ENCODE data around the gene HIGD2A.

The HIGD2A gene, protein sequence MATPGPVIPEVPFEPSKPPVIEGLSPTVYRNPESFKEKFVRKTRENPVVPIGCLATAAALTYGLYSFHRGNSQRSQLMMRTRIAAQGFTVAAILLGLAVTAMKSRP

DNA sequence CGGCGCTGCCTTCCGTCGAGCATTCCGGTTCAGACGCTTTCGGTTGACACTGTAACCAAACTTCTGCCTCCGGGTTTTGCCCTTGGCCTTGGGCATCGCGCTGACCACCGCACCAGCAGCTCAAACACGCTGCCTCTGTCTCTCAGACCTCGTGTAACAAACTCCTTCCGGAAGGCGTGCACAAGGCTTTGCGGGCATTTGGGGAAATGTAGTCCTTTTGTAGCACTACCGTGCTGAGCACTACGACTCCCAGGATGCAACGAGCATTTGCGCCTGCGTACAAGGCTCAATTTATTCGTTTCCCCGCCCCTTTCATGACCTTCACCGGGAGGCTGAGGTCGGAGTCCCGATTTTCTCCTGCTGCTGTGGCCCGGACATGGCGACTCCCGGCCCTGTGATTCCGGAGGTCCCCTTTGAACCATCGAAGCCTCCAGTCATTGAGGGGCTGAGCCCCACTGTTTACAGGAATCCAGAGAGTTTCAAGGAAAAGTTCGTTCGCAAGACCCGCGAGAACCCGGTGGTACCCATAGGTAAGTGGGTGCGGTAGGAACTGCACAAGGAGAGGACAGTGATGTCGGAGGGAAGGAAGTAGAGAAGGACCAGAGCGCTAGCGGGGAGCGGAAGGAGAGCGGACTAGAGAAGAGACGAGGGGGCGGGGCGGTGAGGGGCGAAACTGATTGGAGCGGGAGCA, at the start of gene HIGD2A, which contains the start of gene NOP16:
TSS of gene HIGD2A (plus strand) at position 308 of the 691 bp plus-strand sequence. CDS start at position 377, 69 bp downstream.
TSS of gene NOP16 (minus strand) at position 155 of the 691 bp plus-strand sequence. CDS start at position 96, 59 bp downstream.
- intact Hi-C loops (cut with DNase I) = no loop called here

DNA sequence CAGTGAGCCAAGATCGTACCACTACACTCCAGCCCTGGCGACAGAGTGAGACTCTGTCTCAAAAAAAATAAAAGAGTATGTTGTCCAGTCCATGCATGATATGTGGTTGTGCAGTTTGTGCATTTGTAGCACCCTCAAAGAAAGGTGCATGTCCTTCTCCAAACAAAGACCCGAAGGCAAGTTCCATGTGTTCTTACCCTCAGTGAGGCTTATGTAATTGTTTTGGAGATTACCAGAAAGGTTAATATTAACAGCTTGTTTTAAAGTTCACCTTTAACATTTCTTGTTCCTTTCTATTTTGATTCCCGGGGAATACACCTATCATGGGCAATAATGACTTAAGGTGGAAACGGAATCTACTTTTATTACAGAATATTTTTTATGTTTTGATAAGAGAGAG, 49.2 kb upstream of the HIGD2A start:
- intact Hi-C loops (cut with DNase I) = no loop called here
- no peak for DNase-seq

More for the DNA sequence above, at the start of gene HIGD2A, which contains the start of gene NOP16:
- peak; percentile 95 to 100 (median 98) for DNase-seq

DNA sequence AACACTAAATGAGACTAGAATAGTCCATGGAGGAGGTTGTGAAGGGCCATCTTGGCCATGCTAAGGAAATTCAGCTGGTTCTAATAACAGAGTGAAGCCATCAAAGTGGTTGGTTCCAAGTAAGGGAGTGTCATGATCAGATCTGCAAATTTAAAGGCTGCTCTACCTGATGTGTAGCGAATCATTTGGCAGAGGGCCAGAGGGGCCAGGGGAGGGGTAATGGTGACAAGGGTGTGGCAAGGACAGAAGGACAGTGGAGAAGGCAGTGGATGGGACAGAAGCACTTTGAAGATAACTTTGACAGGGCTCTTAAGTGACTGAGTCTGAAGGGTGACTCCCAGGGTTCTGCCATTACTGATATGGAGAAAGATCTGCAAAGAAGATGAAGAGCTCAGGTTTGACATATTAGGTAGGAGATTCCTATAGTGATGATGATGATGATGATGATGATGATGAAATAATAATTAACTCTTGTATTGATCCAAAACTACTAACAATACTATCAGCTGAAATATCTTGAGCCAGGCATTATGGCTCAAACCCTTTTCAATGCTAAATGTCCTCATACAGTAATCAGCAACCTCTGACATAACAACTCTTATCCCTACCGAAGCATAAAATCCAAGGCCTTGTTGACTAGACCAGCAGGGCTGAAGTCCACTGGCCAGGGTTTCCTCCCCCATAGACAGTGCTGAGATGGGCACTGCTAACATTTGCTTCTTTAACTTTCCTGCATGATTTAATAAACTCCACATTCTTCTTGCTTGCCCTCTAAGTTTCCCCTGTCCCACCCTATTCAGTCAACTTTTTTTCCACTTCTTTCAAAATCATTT, 47.0 kb upstream of the HIGD2A start:
- intact Hi-C loops (cut with DNase I) = no loop called here
- no peak for DNase-seq

DNA sequence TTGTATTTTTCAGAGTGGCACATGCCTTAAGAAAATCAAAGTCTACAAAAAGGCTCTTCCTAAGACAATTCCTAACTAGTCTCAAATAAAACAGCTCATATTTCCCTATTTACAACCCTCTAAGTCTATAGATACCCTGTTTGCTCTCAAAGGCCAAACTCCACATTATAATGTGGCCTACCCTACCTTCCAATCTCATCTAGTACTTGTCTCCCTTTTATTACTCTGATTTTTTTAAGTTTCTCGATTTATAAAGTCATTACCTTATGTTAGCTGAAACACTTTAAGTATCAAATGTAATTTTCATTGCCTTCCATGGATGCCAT, 46.4 kb upstream of the HIGD2A start:
- DNase-seq = no peak
- intact Hi-C loops (cut with DNase I) = no loop called here

DNA sequence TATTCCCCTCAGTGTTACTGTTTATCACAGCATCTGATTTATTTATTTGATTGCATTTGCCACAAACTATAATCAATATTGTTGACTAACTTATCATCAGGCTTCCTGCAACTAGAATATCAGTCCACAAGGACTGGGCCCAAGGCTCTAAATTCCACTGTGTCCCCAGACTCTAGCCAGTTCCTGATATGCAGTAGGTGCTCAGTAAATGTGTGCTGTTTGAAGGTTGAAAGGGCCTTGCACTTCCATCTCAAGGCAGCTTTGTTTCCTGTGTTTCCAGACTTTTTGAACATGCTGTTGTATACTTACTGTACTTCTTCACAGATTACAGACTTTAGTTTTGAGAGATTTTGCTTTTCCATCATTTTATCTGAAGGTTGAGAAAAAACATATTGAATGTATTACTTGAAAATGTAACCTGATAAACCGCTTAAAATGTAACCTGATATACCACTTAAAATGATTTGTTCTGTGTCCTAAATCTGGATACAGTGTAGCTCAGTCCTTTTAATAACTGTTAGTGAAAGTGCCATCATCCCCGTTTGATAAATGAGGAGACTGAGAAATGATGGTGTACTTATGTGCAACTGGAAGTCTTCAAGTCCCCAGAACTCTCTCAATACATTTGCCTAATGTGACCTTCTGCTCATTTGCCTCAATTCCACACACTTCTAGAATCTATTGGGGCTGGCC, 45.6 kb upstream of the HIGD2A start:
- no peak for DNase-seq
- intact Hi-C loops (cut with DNase I) = no loop called here

DNA sequence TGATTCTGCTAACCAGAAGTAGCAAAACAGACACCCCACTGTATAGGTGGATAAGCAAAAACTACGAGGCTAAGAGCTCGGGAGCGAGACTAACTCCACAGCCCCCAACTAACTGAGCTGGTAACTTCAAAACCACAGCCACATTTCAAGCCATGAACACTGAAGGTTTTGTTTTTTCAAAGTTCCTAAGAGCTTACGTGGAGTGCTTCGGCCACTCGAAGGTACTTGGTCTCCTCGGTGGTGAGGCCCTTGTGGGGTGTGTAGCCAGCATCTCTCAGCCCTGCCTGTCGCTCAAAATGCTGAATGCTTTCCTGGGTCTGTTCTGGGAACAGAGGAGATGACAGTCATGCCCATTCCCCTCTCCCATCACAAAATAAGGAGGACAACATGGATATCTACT, 38.1 kb upstream of the HIGD2A start:
- DNase-seq = no peak
- intact Hi-C loops (cut with DNase I) = no loop called here

DNA sequence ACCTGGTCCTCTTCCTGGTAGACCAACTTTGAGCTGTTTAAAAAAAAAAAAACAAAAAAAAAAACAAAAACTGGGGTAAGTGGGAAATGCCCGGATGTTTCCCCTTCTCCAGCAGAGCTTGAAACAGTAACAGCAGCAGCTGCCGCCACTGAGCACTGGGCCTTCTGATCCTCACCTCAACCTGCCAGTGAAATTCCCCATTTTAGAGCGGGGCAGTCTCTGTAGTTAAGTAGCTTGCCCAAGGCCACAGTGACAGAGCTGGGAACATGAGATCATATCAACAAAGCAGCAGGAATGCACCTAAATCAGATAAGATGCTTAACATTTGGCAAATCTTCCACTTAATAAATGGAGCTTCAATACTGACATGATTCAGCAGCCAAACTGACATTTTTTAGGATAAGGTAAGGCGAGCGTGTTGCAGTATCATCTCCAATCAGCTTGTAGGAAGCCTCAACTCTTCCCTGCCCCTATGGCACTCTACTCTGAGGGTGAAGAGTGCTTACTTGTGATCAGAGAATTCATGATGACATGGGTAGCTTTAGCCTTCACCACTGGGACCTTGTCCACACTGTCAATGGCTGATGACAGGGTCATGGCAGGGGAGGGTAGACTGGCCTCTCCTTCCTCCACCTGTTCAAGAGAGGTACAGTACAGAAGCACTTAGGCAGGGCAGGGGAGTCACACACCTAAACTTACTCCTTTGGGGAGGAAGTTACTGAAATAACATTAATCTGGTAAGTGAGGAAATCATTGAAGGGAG, 36.3 kb upstream of the HIGD2A start:
- no peak for DNase-seq
- intact Hi-C loops (cut with DNase I) = no loop called here

DNA sequence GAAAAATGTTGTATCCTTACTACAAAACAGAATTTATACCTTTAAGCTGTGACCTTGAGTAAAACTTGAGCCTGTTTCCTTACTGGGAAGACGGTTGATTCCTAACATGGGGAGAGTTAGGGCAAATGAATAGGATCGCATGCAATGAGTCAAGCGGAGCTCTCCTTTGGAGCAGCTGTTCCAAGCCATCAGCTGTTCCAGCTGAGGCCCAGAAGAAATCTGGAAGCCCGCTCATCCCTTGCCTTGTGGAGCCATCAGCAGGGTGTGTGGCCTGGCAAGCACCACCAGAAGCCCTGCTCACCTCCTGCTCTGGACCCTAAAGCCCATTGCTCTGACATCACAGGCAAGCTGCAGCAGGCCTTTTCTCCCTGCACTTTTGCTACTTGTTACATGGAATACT, 35.0 kb upstream of the HIGD2A start:
- no peak for DNase-seq
- intact Hi-C loops (cut with DNase I) = no loop called here

DNA sequence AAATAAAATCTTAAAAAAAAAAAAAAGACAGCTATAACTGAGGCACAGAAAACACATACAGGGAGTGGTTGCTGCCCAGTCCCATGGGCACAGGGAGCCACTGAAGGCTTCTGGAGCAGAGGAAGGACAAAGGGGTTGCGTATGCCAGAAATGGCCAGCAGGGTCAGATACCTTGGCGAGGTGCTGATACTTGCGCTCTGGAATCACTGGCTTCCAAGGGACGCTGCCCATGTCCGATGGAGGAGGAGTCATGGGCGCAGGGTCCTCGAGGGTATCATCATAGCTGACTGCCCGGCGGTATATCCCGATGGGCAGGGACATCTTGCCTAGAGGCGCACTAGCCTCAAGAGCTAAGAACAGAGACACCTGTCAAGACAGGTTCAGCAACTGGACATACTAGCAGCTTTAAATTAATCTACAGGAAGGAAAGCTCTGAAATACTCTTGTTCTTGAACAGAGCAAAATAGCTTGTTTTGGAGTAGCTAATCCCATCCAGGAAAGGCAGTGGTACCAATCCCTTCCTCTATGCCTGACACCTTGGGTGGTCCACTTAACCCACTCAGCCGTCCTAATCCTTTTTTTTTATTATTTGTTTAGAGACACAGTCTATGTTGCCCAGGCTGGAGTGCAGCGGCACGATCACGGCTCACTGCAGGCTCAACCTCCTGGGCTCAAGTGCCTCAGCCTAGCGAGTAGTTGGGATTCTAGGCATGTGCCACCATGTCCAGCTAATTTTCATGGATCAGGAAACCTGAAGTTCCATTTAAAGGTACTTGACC, 33.0 kb upstream of the HIGD2A start:
- intact Hi-C loops (cut with DNase I) = no loop called here
- DNase-seq = no peak

DNA sequence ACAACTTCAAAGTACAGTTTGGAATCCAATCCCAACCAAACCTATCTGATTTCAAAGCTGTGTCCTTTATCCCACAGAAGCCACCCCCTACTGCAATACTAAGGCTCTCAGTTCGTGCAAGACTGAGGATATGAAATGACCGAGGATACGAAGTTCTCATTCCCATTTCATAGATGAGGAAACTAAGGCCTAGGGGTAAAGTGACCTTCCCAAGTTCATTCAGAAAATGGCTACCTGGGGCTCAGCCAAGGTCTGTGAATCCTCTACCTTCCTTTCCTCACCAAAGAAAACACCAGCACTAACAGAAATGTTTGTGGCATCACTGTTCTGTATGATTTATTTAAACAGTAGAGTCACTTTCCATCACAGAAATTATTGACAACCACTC, 32.4 kb upstream of the HIGD2A start:
- intact Hi-C loops (cut with DNase I) = no loop called here
- DNase-seq = no peak

DNA sequence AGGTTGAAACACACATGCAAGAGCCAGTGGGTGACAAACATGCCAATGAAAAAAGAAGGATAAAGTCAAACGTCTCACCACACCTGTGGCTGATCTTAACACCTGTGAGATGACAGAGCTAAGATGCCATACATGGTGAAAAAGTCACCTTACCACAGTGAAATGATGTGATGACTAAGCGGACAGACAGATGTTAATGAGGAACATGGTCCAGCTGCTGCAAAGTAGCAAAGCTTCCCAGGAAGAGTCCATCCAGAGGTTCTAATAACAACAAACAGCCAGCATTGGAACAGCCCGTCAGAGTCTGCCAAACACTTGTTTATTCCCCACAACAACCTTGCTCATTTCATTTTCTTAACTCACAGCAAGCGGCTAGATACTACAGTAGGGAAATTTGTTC, 28.9 kb upstream of the HIGD2A start:
- no peak for DNase-seq
- intact Hi-C loops (cut with DNase I) = no loop called here

DNA sequence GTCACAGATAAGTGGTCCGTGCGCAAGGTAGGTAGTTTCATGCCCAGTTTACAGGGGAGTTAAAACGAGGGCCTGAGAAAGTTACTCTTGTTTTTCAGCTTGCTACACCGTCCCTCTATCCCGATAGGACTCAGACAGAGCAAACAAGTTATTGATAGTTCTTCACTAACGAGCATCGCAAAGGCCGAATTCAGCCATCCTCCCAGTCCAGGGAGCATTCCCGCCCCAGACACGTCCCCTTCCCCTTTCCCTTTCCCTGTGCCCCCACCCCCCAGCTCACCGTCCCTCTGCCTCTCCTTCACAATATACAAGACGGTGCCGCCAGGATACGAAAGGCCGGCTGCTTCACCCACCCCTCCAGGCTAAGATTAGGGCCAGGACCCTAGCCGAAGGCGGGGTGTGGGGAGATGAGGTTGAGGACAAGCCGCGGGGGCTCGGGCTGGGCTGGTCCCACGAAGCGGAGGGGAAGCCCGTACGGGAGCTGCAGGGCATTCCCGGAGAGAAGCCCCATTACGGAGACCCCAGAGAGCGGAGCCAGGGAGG, 27.6 kb upstream of the HIGD2A start:
- peak in 23 of 42 donors; percentile 10 to 54 (median 22) for DNase-seq
- intact Hi-C loops (cut with DNase I) = no loop called here

DNA sequence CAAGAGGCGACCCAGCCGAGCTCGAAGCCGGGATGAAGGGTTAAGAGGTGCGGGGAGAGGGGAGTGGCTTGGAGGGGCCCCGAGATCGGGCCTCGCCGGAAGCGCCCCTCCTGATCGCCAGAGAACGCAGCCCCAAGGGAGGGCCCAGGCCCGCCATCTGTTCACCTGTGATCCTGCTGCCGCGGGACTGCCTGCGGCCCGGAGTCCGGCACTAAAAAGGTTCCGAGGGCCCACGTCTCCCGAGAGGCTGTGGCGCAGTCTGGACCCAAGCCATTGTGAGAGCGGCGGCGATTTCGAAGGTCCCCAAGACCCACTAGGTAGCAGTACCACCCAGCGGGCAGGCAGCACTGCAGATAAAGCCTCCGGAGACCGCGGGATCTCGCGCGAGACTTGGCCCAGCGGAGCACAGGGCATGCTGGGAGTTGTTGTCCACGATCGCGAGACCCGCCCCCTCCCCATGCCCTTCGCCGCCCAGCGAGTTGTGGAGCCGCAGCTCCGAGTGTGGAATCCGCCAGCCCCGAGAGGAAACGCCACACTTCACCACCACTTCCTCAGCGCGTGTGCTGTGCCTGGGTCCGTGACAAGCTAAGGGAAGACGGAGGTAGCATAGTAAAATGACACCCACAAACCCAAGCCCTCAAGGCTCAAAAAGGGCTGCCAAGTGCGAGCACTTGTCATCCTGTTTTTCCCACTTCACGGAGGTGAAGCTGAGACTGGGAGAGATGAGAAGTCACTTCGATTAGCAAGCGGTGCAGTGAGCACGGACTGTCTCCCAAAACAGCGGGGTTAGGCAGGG, 26.9 kb upstream of the HIGD2A start, which contains the start of gene KIAA1191:
TSS of gene KIAA1191 (minus strand) at position 328 of the 796 bp plus-strand sequence. CDS start 2,256 bp downstream, outside the sequence.
- peak; percentile 90 to 98 (median 96) for DNase-seq
- intact Hi-C loops (cut with DNase I) = no loop called here

DNA sequence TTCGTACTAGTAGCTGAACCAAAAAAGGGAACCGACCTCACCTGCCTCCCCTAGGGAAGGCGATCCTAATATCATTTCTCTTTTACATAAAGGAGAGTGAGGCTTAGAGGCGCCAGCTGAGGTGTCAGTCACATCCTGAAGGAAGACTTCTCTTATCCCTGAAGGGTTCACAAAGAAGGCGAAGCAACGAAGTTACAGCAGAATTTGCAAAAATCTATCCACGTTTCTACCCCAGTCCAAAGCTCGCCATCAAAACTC, 26.4 kb upstream of the HIGD2A start:
- DNase-seq = no peak
- intact Hi-C loops (cut with DNase I) = no loop called here

DNA sequence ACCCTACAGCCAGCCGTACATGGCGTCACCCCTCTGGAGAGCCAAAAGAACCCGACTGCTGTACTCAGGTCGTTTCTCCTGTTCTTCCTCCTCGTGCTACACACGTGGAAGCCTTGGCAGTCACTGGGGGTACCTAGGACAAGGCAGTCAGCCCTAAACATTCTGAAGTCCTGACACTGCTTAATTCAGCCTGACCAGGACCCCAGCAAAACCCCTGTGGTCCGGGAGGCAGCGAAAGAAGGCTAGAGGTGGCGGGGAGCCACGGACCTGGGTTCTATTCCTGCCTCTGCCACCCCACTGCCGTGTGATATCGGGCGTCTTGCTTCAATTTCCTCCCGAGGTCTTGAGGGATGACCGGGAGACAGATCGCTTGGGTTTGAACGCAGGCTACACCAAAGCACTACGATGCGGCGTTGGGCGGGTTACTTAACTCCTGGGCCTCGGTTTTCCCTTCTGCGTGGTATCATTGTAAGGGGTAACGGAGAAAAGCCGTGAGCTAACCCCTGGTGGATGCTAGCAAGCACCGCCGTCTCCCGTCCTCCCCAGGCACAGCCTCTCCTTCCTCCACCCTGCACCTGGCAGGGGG, 23.7 kb upstream of the HIGD2A start:
- peak in 3 of 42 donors; percentile 24 to 35 (median 35) for DNase-seq
- intact Hi-C loops (cut with DNase I) = no loop called here

DNA sequence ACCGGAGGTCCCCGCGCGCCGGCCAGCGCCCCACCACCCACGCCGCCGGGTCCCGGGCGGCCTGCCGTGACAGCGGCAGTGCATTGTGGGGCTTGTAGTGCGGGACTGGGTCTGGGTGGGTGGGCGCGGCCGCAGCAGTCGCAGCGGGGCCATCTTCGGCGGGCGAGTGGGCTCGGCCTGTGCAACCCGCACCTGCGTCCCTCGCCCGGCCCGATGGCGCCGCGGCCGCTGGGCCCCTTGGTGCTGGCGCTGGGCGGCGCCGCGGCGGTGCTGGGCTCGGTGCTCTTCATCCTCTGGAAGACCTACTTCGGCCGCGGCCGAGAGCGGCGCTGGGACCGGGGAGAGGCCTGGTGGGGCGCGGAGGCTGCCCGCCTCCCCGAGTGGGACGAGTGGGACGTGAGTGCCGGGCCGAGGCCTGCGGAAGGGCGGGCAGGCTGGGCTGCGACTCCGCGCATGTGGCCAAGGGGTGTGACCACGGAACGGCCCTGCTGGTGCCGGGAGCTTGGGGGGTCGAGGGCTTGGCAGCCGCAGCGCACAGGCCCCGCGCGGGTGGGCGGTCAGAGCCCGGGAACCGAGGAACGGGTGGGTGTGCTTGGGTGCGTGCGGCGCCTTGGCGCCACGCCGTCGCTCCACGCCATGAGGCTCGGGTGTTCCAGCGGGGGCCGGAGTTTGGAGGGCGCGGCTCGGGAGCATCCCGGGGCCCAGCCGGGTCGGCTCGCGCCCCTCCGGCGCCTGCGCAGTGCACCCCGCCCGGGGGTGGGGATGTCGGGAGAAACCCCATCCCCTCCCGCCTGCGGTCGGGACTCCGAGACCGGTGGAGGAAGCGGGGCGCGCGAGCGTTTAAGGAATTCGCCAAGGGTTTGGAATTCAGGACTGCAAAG, 23.0 kb upstream of the HIGD2A start, which contains the start of gene ARL10:
TSS of gene ARL10 (plus strand) at position 137 of the 881 bp plus-strand sequence. CDS start at position 214, 77 bp downstream.
- peak in 40 of 42 donors; percentile 42 to 86 (median 66) for DNase-seq
- intact Hi-C loops (cut with DNase I) = no loop called here

Data from head of caudate nucleus (tissue), 42 donors.